GM06990 (cell line): ENCODE results near the gene CISH.

Source experiments
- DNase-seq: peaks from one replicate; pipeline ENCODE4 v3.0.0-alpha.2; 2011; ENCODE audit not compliant: insufficient read length; ENCODE audit errors: extremely low read depth
- H3K27me3 ChIP-seq: replicated peaks from 2 replicates; pipeline ENCODE4 v1.6.0; 2011; ENCODE audit warnings: low read length; ENCODE audit not compliant: control insufficient read depth, insufficient read depth
- H3K36me3 ChIP-seq: 2 replicates; pipeline ENCODE4 v1.5.1; 2011; ENCODE audit warnings: low read length; ENCODE audit not compliant: control insufficient read depth, insufficient read depth
- H3K4me3 ChIP-seq: replicated peaks from 2 replicates; pipeline ENCODE4 v1.5.1; 2011; ENCODE audit warnings: low read depth, mild to moderate bottlenecking, control low read depth, low read length
- TF ChIP-seq, protein P1 (sequence below): IDR thresholded peaks from 2 replicates; pipeline ENCODE4 v1.5.1; 2011; ENCODE audit warnings: low read length, control low read depth, mild to moderate bottlenecking, inconsistent platforms; ENCODE audit not compliant: insufficient read depth, poor library complexity, severe bottlenecking

Gene CISH

DNA sequence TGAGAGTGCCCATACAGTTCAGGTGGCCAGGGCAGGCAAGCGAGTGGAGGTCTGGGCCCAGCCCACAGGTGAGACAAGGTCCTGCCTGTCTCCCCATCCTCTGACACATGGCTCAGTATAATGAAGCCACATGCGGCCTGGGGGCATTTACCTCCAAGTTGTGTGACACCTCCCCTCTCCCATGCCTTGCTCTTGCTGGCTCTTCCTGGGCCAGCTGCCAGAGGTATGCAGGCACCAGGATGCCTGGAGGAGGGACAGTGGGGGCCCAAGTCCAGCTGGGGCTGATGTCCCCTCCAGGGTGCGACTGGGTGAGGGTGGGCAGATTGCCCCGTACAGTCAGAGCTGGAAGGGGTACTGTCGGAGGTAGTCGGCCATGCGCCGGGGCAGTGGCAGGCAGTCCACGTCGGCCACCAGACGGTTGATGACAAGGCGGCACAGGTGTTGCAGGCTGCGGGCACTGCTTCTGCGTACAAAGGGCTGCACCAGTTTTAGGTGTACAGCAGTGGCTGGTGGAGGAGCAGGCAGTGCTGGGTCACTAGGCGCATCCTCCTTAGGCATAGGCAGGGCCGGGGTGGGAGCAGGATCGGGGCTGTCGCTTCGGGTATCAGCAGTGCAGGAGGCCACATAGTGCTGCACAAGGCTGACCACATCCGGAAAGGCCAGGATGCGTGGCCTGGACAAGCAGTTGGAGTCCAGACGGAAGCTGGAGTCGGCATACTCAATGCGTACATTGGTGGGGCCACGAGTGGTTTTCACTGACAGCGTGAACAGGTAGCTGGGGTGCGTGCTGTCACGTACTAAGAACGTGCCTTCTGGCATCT lies 4.1 kb downstream of the CISH start:
- H3K27me3 ChIP-seq, result no peaks in the 10 kb centered on the region
- TF ChIP-seq, protein P1, sequence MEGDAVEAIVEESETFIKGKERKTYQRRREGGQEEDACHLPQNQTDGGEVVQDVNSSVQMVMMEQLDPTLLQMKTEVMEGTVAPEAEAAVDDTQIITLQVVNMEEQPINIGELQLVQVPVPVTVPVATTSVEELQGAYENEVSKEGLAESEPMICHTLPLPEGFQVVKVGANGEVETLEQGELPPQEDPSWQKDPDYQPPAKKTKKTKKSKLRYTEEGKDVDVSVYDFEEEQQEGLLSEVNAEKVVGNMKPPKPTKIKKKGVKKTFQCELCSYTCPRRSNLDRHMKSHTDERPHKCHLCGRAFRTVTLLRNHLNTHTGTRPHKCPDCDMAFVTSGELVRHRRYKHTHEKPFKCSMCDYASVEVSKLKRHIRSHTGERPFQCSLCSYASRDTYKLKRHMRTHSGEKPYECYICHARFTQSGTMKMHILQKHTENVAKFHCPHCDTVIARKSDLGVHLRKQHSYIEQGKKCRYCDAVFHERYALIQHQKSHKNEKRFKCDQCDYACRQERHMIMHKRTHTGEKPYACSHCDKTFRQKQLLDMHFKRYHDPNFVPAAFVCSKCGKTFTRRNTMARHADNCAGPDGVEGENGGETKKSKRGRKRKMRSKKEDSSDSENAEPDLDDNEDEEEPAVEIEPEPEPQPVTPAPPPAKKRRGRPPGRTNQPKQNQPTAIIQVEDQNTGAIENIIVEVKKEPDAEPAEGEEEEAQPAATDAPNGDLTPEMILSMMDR, result no peak
- H3K36me3 ChIP-seq, result peaks cover 2% of the 10 kb centered on the region; the same call in 1 of the 2 replicates
- DNase-seq, result no peak
- H3K4me3 ChIP-seq, result no peak overlapping the region

DNA sequence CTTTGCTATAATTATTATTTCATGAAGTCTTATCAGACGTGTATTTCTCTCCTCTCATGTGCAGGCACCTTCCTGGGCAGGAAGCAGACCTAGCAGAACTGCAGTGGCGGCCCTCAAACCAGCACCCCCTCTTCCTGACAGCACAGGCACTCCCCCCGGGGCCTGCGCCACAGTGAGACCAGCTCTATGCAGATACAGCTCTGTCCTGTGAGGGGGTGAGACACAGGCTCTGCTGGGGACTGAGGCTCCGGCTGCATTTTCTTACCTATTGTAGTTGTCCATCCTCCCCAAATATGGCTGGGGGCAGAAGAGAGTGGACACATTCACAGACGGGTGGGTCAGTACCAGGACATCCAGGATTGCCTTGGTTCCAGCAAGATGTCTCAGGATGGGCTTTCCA lies 5.0 kb downstream of the CISH start:
- no peak for DNase-seq
- peaks cover 2% of the 10 kb centered on the region; the same call in 1 of the 2 replicates for H3K36me3 ChIP-seq
- no peaks in the 10 kb centered on the region for H3K27me3 ChIP-seq
- H3K4me3 ChIP-seq, result no peak overlapping the region
- TF ChIP-seq, protein P1, result no peak

DNA sequence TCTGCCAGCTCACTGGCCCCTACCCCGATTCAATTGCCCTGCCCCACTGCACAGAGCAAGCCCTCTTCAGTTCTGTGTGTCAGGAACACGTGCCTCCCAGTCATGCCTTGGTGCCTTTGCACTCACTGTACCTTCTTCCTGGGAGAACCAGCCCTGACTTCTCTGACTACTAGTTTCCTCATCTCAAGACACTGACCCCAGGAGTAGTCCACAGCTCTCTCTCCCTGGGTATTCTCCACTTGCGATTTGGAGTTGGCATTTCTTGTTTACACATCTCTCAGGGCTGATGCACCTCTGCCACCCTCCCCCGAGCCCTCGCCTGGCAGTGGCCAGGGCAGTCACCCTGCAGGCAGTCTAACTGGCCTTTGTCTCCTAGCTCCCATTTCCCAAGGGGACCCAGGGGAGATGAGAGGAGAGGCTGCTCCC lies 5.7 kb downstream of the CISH start:
- TF ChIP-seq, protein P1, result no peak
- peaks cover 2% of the 10 kb centered on the region; the same call in 1 of the 2 replicates for H3K36me3 ChIP-seq
- no peaks in the 10 kb centered on the region for H3K27me3 ChIP-seq
- no peak for DNase-seq
- no peak overlapping the region for H3K4me3 ChIP-seq

DNA sequence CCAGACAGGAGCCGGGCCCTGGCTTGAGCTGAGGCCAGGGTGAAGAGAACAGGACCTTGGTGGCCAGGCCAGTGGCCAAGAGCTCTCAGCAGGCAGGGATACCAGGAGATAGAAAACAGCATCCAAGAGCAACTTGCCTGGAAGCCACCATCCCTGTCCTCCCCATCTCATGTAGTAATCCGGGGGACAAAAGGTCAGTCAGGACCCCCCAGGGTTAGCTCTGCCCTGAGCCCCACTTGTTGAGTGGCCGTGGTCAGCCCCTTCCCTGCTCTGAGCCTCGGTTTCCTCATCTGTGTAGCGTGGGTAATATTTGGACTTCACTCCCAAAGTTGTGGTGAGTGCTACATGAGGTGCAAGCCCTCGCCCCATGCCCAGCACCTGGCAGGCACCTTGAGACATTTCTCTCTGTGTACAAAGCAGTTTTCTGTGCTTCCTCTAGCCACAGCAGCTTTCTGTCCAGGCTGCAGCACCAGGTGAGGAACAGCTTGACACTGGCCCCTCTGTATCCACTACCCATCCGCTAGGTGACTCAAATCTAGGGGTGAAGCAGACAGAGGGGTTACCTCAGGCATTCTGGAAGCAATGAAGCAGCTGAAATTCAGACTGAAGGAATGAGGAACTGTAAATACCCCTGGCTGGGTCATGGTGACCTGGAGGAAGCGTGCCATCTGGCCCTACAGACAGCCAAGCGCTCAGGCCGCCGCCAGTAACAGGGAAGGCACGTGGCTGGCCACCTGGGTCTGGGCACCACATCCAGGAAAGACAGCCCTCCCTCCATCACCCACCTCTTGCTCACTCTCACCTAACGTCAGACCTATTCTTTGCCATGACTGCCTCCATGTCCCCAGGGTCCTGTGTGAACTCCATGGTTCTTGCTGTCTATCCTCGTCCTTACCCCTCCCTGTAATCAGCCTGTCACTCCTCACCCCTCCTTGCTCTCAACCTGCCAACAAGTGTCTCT lies 6.7 kb downstream of the CISH start:
- no peaks in the 10 kb centered on the region for H3K27me3 ChIP-seq
- TF ChIP-seq, protein P1, result no peak
- H3K36me3 ChIP-seq, result peaks cover 2% of the 10 kb centered on the region; the same call in 1 of the 2 replicates
- no peak overlapping the region for H3K4me3 ChIP-seq
- no peak for DNase-seq

DNA sequence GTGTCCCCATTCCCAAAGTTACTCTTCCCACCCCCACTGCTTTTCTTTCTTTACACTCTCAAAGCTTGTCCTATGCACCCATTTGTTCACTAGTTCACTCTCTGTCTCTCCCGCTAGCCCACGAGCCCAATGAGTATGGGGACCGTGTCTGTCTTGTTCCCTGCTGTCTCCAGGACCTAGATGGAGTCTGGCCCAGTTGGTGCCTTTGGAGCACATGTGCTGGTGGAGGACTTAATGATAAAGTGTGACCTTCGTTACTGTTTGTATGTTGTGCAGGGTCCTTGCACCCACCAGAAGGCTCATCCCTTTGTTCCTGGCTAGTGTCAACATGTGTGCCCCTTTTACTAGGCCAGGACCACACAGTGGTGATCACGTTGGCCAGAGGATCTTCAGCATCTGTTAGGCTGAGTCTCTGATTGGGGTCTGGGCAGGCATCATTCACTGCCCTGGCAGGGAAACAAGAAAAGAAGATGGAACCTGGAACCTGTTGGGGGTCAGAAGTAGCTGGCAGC lies 7.4 kb downstream of the CISH start:
- TF ChIP-seq, protein P1, result no peak
- Histone ChIP-seq H3K4me3 (no peak overlapping the region), H3K27me3 (no peaks in the 10 kb centered on the region), H3K36me3 (peaks cover 2% of the 10 kb centered on the region; the same call in 1 of the 2 replicates)
- DNase-seq, result no peak
